ENCODE results near the gene KCNA1.
"Not testable (repeated sequence)": the region's sequence is repeated elsewhere in the genome, so short reads cannot be mapped to it uniquely, and the experiment has no call there.

Gene KCNA1

DNA sequence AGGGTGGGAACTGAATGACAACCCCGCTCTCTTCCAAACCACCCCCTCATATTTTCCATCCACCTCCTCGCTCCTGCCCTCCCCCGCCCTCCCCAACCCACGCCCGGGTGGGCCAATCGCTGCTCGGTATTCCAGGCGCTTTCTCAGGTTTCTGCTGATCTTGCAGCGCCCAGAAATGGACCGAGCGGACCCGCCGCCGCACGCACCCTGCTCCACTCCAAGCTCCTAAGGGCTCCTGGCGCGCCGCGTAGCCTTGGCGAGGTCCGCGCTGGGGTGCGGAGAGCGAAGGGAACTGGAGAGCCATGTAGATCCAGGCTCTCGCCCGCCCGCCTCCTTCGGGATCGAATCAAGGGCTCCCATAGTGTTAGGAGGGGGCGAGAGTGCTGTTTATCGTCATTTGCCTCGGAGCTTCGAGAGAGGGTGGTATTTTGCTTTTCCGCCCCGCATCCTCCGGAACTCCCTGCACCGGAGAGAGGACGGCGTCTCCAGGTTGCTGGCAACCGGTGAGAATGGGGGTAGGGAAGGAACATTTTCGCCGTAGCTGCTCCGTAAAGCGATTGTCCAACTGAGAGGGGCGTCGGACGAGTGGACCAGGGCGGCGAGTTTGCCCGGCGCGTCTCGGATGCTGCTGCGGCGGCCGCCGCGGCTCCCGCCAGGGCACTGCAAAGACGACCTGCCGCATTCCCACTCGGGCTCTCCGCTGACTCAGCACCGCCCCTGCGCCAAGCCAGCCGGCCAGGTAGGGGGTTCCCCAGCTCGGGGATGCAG, at the start of gene KCNA1:
Gene KCNA1, plus strand, starts transcription at position 172 of the 768 bp plus-strand sequence. CDS start 1,474 bp downstream, outside the sequence.
- in situ Hi-C loops (cut with HindIII; ENCODE audit: low sequenced_read_pairs) = no loop called here

DNA sequence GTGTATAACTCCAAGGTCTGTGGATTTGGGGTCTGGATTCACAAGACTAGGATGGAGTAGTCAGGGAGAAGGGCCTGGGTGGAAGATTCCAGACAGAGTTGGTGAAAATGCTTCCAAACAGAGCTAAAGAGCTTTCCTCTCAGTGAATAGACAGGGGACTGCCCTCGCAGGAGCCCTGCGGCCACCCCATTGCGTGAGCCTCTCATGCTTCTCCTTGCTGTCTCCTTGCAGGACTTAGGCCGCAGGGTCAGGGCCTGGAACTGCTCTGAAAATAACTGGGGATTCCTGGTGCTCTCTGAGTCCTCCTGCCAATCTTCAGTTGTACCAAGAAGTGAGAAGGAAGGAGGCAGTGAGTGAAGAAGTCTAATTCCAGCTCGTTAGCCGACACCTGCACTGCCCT, 49.0 kb upstream of the KCNA1 start:
- in situ Hi-C loops (cut with HindIII; ENCODE audit: low sequenced_read_pairs) = no loop called here

DNA sequence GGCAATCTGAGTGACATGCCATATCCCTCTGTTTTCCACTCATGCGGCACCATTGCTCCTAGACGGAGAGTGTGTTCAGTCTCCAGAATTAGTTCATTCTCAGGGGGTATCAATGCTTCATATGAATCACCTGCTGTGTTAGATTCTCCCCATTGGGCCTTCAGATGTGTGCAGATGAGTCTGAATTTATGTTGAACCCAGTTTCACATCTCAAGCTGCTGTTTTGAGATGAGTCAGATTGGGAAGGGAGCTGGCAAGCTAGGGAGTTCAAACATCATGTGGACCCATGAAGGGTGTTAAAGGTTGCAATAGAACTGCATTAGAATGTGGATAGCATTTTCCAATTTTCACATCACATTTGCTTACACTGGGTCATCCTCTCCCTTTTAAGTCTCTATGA, 46.9 kb upstream of the KCNA1 start:
- in situ Hi-C loops (cut with HindIII; ENCODE audit: low sequenced_read_pairs) = no loop called here

DNA sequence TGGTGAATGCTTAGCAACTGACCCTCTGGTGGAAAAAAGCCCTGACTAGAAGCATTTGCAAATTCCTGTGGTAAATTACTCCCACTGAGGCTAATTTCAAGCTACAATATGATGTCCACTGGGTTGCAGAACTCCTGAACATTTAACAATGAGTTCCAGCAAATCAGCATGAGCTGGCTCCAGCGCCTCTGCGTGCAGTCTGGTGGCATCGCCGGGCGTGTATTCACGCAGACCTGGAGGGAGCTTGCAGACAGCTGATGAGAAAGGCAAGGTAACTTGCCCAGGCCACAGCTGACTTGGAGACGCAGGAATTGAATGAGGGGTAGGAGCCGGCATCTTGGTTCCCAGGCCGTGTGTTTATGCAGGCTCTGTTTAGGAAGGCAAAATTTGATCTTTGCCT, 45.1 kb upstream of the KCNA1 start:
- in situ Hi-C loops (cut with HindIII; ENCODE audit: low sequenced_read_pairs) = no loop called here

DNA sequence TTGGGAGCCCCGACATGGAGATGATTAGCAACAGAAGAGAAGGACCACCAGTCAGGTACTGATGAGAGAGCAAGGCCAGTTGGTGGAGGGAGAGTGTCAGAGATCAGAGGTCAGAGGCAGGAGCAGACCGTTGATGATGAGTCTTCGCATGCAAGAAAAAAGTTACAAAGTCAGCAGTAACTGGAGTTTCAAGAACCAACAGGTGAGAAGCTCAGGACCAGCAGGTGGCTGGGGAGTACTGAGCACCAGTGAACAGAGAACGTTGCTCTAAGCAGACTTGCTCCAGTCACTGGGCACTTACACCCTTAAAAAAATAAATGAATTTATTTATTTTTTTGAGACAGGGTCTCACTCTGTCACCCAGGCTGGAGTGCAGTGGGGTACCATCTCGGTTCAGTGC, 44.5 kb upstream of the KCNA1 start:
- in situ Hi-C loops (cut with HindIII; ENCODE audit: low sequenced_read_pairs) = no loop called here

DNA sequence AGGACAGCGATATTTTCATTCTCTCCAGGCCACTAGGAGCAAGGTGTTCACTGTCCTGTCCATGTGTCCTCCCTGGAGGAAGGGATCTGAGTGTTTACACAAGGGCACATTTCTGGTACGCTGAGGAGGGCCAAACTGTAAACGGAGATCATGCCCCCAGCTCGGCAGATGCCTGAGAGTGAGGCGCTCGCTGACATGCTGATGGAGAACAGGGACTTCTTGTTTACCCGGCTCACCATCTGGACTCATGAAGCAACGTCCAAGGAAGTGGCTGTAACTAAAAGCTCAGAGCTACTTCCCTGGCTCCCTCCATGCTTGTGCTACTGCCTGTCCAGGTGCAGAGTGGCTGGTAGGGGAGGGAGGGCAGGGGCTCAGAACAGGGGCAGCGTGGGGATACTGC, 43.4 kb upstream of the KCNA1 start:
- in situ Hi-C loops (cut with HindIII; ENCODE audit: low sequenced_read_pairs) = no loop called here

DNA sequence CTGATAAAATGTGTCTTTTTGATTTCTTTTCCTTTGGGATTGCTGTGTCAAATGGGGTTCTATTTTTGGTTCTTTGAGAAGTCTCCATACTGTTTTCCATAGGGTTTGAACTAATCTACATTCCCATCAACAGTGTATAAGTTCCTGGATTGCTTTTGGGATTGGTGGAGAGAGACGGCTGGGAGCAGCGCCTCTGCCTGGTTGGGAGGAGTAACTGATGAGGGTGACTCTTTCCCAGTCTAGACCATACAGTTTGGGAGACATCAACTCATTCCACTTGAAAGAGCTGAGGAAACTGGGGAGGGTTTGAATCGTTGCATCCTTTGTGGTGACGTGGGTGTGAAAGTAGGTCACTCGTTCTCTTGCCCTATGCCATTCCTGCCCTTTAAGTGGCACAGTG, 42.3 kb upstream of the KCNA1 start:
- in situ Hi-C loops (cut with HindIII; ENCODE audit: low sequenced_read_pairs) = no loop called here

DNA sequence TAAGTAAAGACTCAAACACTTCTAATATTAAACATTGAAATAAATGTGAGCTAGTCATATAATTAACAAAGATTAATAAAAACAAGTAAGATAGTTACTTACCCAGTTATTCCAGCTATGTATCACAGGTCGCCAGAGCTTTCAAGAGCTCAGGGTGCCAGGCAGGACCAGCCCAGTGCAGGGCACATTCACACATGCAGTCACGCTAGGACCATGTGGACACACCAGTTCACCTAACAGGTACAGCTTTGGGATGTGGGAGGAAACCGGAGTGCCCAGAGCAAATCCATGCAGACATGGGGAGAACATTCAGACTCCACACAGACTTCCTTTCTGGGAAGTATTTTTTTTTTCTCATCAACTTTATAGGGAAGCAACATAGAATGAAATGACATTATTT, 39.3 kb upstream of the KCNA1 start:
- in situ Hi-C loops (cut with HindIII; ENCODE audit: low sequenced_read_pairs) = no loop called here

DNA sequence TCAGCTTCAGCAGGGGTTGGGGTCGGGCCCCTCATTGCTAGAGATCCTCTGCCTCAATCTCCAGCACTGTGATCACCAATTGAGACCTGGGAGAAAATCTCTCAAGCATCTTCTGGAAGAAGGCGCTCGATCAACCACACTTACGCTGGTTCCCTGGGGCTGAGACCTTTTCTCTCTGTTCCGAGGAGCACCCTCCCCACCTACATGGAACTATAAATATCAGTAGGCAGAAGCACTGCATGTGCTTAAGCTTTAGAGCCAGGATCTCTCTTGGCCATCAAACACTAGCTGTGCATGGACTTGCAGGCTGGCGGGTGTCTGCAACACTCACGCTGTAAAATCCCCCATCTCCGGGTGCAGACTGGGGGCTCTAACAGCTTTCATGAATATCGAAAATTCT, 38.2 kb upstream of the KCNA1 start:
- in situ Hi-C loops (cut with HindIII; ENCODE audit: low sequenced_read_pairs) = no loop called here

DNA sequence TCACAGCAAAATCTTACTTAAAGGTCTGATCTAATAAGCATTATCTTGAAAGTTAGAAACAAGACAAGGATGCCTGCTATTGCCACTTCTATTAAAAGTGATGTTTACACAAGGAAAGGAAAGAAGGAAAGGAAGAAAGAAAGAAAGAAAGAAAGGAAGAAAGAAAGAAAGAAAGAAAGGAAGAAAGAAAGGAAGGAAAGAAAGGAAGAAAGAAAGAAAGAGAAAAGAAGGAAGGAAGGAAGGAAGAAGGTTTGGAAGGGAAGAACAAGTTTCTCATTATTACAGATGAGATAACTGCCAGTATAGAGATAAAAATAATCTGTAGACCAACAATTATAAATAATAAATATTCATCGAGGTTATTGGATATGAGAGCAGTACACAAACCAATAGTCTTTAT, 35.8 kb upstream of the KCNA1 start:
- in situ Hi-C loops (cut with HindIII; ENCODE audit: low sequenced_read_pairs) = no loop called here

DNA sequence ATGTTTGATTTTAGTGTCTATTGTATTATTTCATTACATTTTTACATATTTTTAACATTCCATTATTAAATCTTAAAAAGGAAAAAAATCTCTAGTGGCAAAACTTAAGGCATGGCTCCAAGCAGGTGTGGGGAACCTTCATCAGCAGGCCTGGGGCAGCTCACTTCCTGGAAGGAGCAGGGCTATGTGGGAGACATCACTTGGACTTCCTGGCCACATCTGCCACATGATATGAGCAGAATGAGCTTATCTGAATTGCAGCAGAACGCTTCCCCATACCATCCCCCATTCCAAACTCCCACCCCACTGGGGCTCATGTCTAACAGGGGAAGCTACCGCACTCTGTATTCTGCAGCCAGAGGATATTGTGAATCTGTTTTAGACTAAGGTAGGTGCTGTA, 35.0 kb upstream of the KCNA1 start:
- in situ Hi-C loops (cut with HindIII; ENCODE audit: low sequenced_read_pairs) = no loop called here

DNA sequence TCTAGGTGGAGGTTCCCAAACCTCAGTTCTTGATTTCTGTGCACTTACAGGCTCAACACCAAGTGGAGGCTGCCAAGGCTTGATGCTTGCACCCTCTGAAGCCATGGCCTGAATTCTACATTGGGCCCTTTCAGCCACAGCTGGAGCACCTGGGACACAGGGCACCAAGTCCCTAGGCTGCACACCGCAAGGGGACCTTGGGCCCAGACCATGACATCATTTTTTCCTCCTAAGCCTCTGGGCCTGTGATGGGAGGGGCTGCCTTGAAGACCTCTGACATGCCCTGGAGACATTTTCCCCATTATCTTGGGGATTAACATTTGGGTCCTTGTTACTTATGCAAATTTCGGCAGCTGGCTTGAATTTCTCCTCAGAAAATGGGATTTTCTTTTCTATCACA, 30.2 kb upstream of the KCNA1 start:
- in situ Hi-C loops (cut with HindIII; ENCODE audit: low sequenced_read_pairs) = not testable (repeated sequence)

DNA sequence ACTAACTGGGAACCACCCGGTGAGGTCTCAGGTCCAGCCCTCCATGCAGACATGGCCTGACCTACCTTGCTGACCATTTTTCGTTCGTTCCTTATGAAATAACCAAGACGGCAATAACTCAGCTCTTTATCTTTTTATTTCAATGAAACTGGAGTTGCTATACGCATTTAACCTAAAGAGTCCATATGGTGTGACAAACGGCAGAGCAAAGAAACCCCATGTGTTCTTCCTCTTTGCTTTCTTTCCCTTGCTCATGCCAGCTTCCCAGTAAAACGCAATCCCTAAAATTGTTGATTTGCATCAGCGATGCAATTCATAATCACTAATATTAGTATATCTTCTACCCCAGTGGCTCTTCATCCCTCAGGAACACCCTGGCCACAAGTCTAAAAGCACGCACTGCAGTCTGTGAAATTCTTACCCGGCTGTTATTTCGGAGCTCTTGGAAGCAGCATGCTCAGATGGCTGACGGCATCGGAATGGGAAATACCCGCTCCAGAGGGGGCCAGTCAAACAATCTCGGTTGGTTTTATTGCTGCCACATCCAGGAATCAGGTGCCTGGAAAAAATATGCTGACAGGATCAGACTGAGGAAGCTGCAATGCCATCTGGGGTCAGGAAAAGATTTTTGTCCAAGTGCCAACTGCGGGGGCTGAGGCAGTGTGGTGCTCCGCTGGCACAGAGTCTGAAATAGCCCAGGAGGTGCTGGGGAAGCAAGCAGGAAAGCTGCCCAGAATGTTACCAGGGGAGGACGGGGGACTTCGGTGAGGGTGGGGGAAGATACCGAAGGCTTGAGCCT, 28.2 kb upstream of the KCNA1 start:
- in situ Hi-C loops (cut with HindIII; ENCODE audit: low sequenced_read_pairs) = no loop called here

DNA sequence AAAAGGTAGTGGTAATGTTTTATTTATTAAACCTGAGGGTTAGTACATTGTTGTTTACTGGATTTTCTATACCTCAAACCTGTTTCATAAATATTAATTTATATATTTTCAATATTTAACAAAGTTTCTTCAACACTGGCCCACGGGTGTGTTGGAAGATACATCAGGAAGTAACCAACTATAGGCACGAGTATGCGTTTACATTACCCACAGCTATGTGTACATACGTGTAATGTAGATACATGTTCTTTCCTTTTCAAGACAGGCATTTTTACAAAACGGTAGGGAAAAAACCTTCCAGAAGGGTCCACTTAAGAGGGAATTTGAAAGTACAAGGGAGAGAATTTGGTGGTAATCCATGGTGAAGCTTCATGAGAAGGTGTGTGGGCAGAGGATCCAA, 17.8 kb upstream of the KCNA1 start:
- in situ Hi-C loops (cut with HindIII; ENCODE audit: low sequenced_read_pairs) = no loop called here

DNA sequence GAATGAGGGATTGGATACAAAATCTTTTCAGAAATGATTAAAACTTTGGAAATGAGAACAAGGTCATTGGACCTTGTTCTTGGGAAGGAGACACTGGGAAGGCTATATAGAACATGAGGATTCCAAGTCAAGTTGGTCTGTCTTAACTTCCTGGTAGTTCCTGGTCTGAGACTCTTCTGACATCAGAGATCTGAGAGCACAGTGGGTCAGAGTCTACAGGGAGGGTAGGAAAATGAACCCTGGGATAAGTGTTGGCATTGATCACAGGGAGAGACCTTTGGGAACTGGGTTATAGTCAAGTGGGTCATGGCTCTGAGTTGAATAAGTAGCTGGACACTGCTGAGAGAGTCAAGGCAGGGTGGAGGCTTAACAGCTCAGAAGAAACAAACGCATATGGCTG, 17.3 kb upstream of the KCNA1 start:
- in situ Hi-C loops (cut with HindIII; ENCODE audit: low sequenced_read_pairs) = no loop called here

DNA sequence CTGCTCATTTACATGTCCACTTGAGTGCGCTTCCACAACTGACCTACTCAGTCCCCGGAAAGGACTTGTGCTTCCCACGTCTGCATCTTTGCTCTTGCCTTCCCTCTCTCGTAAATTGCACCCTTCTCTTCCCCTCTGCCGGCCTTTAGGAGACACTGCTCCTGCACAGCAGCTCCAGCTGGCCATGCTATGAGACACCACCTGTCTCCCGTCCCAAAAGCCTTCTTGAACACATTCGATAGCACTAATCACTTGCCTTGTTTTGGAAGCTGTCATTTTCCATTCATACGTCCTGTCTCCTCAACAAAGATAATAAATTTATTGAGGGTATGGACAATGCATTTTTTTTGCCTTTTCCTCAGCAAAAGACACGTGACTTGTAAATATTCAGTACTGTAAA, 15.7 kb upstream of the KCNA1 start:
- in situ Hi-C loops (cut with HindIII; ENCODE audit: low sequenced_read_pairs) = no loop called here

DNA sequence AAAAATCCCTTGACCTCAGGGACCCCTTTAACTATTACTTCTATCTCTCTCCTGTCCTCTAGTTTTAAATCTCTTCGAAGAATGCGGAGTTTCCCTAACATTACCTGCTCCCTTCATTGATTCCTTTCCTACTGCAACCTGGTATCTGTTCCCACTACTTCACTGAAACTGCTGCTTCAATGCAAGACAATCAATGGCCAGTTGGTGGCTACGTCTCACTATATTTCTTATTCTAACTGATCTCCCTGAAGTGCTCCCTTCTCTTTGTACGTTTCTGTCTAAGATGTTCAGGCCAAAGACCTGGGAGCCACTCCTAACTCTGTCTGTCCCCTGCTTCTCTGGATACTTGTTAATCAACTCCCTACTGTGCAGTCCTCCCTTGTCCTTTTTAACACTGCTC, 10.3 kb upstream of the KCNA1 start:
- in situ Hi-C loops (cut with HindIII; ENCODE audit: low sequenced_read_pairs) = no loop called here

DNA sequence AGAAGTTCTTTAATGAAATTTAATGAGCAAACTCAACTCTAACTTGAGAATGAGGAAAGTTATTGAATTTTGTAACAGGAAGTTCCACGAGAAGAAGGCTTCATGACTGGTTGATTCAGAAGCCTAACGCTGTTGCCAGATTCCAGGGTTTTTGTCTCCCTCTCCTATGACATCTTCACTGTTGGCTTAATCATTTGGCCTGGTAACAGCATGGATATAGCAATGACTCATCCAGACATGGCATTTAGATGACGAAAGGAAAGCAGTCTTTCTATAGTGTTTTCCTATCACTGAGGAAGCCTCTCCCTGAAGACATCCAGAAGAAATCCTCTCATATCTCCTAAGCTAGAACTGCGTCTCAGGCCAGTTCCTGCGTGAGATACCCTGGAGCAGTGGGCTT, 9.4 kb upstream of the KCNA1 start:
- in situ Hi-C loops (cut with HindIII; ENCODE audit: low sequenced_read_pairs) = no loop called here

DNA sequence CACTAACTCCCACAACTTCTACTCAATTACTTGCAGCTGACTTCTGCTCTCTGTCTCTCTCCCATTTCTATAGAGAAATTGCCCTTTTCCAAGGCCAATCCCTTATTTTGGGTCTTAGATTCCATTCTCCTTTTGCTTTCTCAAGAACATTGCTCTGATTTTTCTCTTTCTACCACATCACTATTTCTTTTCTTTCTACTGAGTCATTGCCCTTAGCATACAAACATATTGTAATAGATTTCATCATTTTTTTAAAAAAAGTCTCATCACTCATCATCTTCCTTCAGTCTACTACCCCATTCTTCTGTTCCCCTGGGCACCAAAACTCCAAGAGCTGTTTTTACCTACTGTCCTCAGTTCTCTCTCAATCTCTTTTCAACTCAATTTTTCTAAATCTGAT, 4.4 kb upstream of the KCNA1 start:
- in situ Hi-C loops (cut with HindIII; ENCODE audit: low sequenced_read_pairs) = no loop called here

DNA sequence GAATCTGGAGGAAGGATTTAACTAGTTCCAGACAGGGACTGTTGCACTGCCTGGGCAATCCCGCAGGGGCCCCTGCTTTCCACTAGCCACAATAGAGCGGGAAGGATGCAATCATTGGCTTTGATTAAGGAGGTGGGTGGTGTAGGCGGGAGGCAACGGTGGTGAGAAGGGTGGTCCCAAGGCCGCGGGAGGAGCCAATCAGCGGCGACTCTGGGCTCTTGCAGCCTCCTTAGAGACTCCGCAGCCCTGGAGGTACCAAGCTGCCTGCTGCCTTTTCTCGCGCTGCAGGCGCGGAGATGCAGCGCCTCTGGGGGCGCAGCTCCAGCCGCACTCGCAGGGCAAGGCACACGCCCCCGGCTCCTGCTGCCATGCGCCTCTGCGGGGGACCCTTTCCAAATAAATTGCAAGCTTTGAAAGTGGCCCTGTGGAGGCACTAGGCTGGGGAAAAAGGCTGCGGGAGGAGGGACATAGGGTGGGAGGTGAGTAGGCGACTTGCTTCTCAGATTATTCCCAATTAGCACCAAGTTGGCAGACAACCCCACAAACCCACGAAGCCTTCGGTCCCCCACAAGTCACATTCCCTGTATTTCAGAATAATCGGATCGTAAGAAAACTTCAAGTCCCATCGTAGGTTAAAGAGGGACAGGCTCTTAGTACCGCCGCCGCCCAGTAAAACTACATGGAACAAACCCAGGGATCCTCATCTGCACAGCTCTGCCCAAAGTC, 858 bp upstream of the KCNA1 start:
- in situ Hi-C loops (cut with HindIII; ENCODE audit: low sequenced_read_pairs) = no loop called here

DNA sequence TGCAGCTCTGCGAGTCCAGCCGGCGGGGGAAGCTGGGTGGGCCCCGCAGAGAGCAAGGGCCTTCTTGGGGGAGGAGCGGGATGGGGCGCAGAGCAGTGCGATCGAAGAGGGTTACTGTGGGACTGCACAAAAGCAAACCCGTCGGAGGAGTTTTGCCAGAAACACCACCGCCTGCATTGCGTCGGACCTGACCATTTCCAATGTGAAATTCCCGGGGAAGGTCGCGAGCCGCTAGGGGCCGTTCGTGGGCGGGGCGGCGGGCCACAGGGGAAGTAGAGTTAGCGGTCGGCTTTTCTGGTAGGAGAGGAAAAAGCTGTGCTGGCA, 333 bp upstream of the KCNA1 start:
- in situ Hi-C loops (cut with HindIII; ENCODE audit: low sequenced_read_pairs) = no loop called here

All from endothelial cell of hepatic sinusoid (primary cell).